HepG2 (cell line): ENCODE data around the gene RPL19. TPM values are rescaled to one million over a fixed set of nuclear protein-coding genes. Genes with fewer than 3 reads are reported as not detected.

Source experiments
- ATF6 ChIP-seq: sonication (generic); formaldehyde crosslinking; conservative IDR thresholded peaks from 2 replicates; pipeline ENCODE4 v1.4.0; 2020; ENCODE audit warnings: missing genetic modification reagents
- ATF7 ChIP-seq, 2 experiments: fragments of 450-650 bp in 1 of 2; sonication (generic) in 1 of 2; formaldehyde crosslinking in 1 of 2; IDR thresholded peaks; 2 replicates each; pipeline versions ENCODE4 v1.4.0 to v1.6.1; 2016 to 2020; ENCODE audit warnings: antibody characterized with exemption in 1 of 2, mild to moderate bottlenecking in 1 of 2, missing genetic modification reagents in 1 of 2
- BORCS8-MEF2B ChIP-seq: sonication (generic); formaldehyde crosslinking; IDR thresholded peaks from 2 replicates; pipeline ENCODE4 v1.8.0; 2022; ENCODE audit warnings: mild to moderate bottlenecking, missing genetic modification reagents
- CENPX ChIP-seq: sonication (generic); formaldehyde crosslinking; IDR thresholded peaks from 2 replicates; pipeline ENCODE4 v1.9.0; 2021; ENCODE audit warnings: mild to moderate bottlenecking, missing genetic modification reagents, moderate library complexity
- FOXP4 ChIP-seq: sonication (generic); formaldehyde crosslinking; IDR thresholded peaks from 2 replicates; pipeline ENCODE4 v1.4.0; 2020; ENCODE audit warnings: missing genetic modification reagents
- JUND ChIP-seq: sonication (generic); formaldehyde crosslinking; IDR thresholded peaks from 2 replicates; pipeline ENCODE4 v1.8.0; 2022; ENCODE audit warnings: mild to moderate bottlenecking, missing genetic modification reagents
- KLF12 ChIP-seq: sonication (generic); formaldehyde crosslinking; IDR thresholded peaks from 2 replicates; pipeline ENCODE4 v1.4.0; 2020; ENCODE audit warnings: missing genetic modification reagents, borderline replicate concordance
- NFKBIZ ChIP-seq: IDR thresholded peaks from 2 replicates; pipeline ENCODE4 v1.6.1; 2018; ENCODE audit warnings: missing genetic modification reagents, missing compliant biosample characterization
- NR0B2 ChIP-seq: sonication (generic); formaldehyde crosslinking; IDR thresholded peaks from 2 replicates; pipeline ENCODE4 v1.4.0; 2020; ENCODE audit warnings: mild to moderate bottlenecking, missing genetic modification reagents
- SP4 ChIP-seq: sonication (generic); formaldehyde crosslinking; IDR thresholded peaks from 2 replicates; pipeline ENCODE4 v1.8.1; 2023; ENCODE audit warnings: mild to moderate bottlenecking, missing genetic modification reagents
- TCF7L2 ChIP-seq: IDR thresholded peaks from 2 replicates; pipeline ENCODE4 v1.6.1; 2011; ENCODE audit warnings: mild to moderate bottlenecking, low read depth, low read length, moderate library complexity
- UBTF ChIP-seq: sonication (generic); formaldehyde crosslinking; IDR thresholded peaks from 2 replicates; pipeline ENCODE4 v1.4.0; 2020; ENCODE audit warnings: mild to moderate bottlenecking, missing genetic modification reagents
- ZGPAT ChIP-seq: IDR thresholded peaks from 2 replicates; pipeline ENCODE4 v1.6.1; 2016; ENCODE audit warnings: mild to moderate bottlenecking
- ZNF558 ChIP-seq: sonication (generic); formaldehyde crosslinking; IDR thresholded peaks from 2 replicates; pipeline ENCODE4 v1.9.0; 2022; ENCODE audit warnings: mild to moderate bottlenecking, missing genetic modification reagents, borderline replicate concordance
- ZNF678 ChIP-seq: sonication (generic); formaldehyde crosslinking; IDR thresholded peaks from 2 replicates; pipeline ENCODE4 v1.4.0; 2020; ENCODE audit warnings: mild to moderate bottlenecking, missing genetic modification reagents
- ZNF879 ChIP-seq: sonication (generic); formaldehyde crosslinking; IDR thresholded peaks from 2 replicates; pipeline ENCODE4 v1.8.1; 2023; ENCODE audit warnings: missing genetic modification reagents
- ZSCAN30 ChIP-seq: sonication (generic); formaldehyde crosslinking; IDR thresholded peaks from 2 replicates; pipeline ENCODE4 v1.5.0; 2020; ENCODE audit warnings: mild to moderate bottlenecking, missing genetic modification reagents
- polyA plus RNA-seq, 8 experiments: library from polyadenylated mRNA; depleted of rRNA in 3 of 8; stranded (reverse) in 7 of 8; unstranded in 1 of 8; fragments of >200 nt; fragmentation: Illumina TruSeq in 4 of 8; extraction: Trizol in 4 of 8; gene quantifications; 2 replicates each; pipeline versions ENCODE4 v1.2.1 to v1.2.3, GENCODE V29; 2011 to 2016; ENCODE audit warnings: low read depth in 4 of 8, missing spikeins in 1 of 8, mixed read lengths in 1 of 8; ENCODE audit not compliant: insufficient read depth in 1 of 8
- total RNA-seq, 5 experiments: library from RNA; depleted of rRNA; stranded (reverse); fragments of >200 nt; fragmentation: Illumina TruSeq; extraction: Trizol; gene quantifications; 2 replicates each; pipeline ENCODE4 v1.2.3, GENCODE V29; 2016; ENCODE audit warnings: low read depth in 1 of 5

RPL19 gene
- total and polyA plus RNA-seq, 2 of the 13 experiments (the other 11 are each of a cell fraction or from before 2014, with no cell fraction given): 2,522 to 2,768 TPM

GRCh38 chr17:39153599-39154051, 46.5 kb upstream of the RPL19 start (continued):
- no peak for TF ChIP-seq ZGPAT (CRISPR knock-in tag)
- 0 out of 2 replicates have a peak, but pooled peaks have one; percentile 25 for TF ChIP-seq KLF12 (CRISPR knock-in tag)
- TF ChIP-seq ZNF558 (CRISPR knock-in tag): no peak
- TF ChIP-seq NFKBIZ (CRISPR knock-in tag): peak; percentile 77; the same call in 1 of the 2 replicates
- TF ChIP-seq NR0B2 (CRISPR knock-in tag): no peak; the same call in 1 of the 2 replicates
- 0 out of 2 replicates have a peak, but pooled peaks have one; percentile 11 for TF ChIP-seq ZNF678 (CRISPR knock-in tag)
- no peak for TF ChIP-seq TCF7L2
- no peak for TF ChIP-seq ATF7 (IDR thresholded peaks at IDR 0.05)
- TF ChIP-seq ATF7 (CRISPR knock-in tag; IDR thresholded peaks at IDR 0.05): no peak
- no peak for TF ChIP-seq CENPX (CRISPR knock-in tag)
- no peak for TF ChIP-seq ZNF879 (CRISPR knock-in tag)
- no peak; the same call in 1 of the 2 replicates for TF ChIP-seq ATF6 (CRISPR knock-in tag)
- TF ChIP-seq ZSCAN30 (CRISPR knock-in tag): no peak
- no peak for TF ChIP-seq BORCS8-MEF2B (CRISPR knock-in tag)
- no peak for TF ChIP-seq SP4
- no peak for TF ChIP-seq UBTF (CRISPR knock-in tag)
- TF ChIP-seq FOXP4 (CRISPR knock-in tag): no peak; the same call in 1 of the 2 replicates
- TF ChIP-seq JUND (CRISPR knock-in tag): no peak
